GM23338 (cell line): ENCODE results near the gene PEX19. TPM values are rescaled to one million over a fixed set of nuclear protein-coding genes. Genes with fewer than 3 reads are reported as not detected.

Experiments
- NANOG ChIP-seq: IDR thresholded peaks from 2 replicates; pipeline ENCODE4 v1.6.1; 2016; ENCODE audit warnings: antibody characterized with exemption, borderline replicate concordance
- polyA plus RNA-seq: library from polyadenylated mRNA; unstranded; fragments of >200 nt; fragmentation: Nextera tagmentation; extraction: Ambion mirVana; gene quantifications from 2 replicates; pipeline ENCODE4 v1.2.1, GENCODE V29; 2016
- total RNA-seq: library from RNA; depleted of rRNA; stranded (reverse); fragments of >200 nt; shearing (Covaris generic); gene quantifications from 2 replicates; pipeline ENCODE4 v1.2.3, GENCODE V29; 2014
- TF ChIP-seq, protein P1 (sequence below): fragments of 250-450 bp; sonication (Bioruptor Pico); IDR thresholded peaks from 2 replicates; pipeline ENCODE4 v1.5.0; 2020; ENCODE audit warnings: mild to moderate bottlenecking, moderate library complexity
- TF ChIP-seq, protein P2 (sequence below): IDR thresholded peaks from one replicate; pipeline ENCODE4 v1.6.1; 2018; ENCODE audit warnings: antibody characterized with exemption; ENCODE audit not compliant: unreplicated experiment
- TF ChIP-seq, protein P3 (sequence below), 2 experiments: fragments of 200-600 bp in 1 of 2; sonication (generic) in 1 of 2; conservative IDR thresholded peaks; 2 replicates each; pipeline versions ENCODE4 v1.5.1 to v1.6.1; 2016 to 2017; ENCODE audit warnings: antibody characterized with exemption in 2 of 2, low read depth in 2 of 2, mild to moderate bottlenecking in 2 of 2, moderate library complexity in 1 of 2

PEX19 gene
- total and polyA plus RNA-seq, 2 experiments from 2014 or later: 21.8 to 56.7 TPM

DNA sequence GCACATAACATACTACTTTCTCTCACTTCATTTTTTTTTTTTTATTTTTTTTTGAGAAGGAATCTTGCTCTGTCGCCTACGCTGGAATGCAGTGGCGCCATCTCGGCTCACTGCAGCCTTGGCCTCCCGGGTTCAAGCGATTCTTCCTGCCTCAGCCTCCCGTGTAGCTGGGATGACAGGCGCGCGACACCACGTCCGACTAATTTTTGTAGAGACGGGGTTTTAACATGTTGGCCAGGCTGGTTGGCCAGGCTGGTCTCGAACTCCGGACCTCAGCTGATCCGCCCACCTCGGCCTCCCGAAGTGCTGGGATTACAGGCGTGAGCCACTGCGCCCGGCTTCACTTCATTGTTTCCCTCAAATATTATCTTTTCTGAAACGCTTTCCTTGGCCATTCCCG, 573 bp upstream of the PEX19 start (continued):
- TF ChIP-seq, protein P1, sequence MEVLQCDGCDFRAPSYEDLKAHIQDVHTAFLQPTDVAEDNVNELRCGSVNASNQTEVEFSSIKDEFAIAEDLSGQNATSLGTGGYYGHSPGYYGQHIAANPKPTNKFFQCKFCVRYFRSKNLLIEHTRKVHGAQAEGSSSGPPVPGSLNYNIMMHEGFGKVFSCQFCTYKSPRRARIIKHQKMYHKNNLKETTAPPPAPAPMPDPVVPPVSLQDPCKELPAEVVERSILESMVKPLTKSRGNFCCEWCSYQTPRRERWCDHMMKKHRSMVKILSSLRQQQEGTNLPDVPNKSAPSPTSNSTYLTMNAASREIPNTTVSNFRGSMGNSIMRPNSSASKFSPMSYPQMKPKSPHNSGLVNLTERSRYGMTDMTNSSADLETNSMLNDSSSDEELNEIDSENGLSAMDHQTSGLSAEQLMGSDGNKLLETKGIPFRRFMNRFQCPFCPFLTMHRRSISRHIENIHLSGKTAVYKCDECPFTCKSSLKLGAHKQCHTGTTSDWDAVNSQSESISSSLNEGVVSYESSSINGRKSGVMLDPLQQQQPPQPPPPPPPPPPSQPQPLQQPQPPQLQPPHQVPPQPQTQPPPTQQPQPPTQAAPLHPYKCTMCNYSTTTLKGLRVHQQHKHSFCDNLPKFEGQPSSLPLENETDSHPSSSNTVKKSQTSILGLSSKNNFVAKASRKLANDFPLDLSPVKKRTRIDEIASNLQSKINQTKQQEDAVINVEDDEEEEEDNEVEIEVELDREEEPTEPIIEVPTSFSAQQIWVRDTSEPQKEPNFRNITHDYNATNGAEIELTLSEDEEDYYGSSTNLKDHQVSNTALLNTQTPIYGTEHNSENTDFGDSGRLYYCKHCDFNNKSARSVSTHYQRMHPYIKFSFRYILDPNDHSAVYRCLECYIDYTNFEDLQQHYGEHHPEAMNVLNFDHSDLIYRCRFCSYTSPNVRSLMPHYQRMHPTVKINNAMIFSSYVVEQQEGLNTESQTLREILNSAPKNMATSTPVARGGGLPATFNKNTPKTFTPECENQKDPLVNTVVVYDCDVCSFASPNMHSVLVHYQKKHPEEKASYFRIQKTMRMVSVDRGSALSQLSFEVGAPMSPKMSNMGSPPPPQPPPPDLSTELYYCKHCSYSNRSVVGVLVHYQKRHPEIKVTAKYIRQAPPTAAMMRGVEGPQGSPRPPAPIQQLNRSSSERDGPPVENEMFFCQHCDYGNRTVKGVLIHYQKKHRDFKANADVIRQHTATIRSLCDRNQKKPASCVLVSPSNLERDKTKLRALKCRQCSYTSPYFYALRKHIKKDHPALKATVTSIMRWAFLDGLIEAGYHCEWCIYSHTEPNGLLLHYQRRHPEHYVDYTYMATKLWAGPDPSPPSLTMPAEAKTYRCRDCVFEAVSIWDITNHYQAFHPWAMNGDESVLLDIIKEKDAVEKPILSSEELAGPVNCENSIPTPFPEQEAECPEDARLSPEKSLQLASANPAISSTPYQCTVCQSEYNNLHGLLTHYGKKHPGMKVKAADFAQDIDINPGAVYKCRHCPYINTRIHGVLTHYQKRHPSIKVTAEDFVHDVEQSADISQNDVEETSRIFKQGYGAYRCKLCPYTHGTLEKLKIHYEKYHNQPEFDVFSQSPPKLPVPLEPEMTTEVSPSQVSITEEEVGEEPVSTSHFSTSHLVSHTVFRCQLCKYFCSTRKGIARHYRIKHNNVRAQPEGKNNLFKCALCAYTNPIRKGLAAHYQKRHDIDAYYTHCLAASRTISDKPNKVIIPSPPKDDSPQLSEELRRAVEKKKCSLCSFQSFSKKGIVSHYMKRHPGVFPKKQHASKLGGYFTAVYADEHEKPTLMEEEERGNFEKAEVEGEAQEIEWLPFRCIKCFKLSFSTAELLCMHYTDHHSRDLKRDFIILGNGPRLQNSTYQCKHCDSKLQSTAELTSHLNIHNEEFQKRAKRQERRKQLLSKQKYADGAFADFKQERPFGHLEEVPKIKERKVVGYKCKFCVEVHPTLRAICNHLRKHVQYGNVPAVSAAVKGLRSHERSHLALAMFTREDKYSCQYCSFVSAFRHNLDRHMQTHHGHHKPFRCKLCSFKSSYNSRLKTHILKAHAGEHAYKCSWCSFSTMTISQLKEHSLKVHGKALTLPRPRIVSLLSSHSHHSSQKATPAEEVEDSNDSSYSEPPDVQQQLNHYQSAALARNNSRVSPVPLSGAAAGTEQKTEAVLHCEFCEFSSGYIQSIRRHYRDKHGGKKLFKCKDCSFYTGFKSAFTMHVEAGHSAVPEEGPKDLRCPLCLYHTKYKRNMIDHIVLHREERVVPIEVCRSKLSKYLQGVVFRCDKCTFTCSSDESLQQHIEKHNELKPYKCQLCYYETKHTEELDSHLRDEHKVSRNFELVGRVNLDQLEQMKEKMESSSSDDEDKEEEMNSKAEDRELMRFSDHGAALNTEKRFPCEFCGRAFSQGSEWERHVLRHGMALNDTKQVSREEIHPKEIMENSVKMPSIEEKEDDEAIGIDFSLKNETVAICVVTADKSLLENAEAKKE: no peak
- TF ChIP-seq NANOG: no peak
- TF ChIP-seq, protein P2, sequence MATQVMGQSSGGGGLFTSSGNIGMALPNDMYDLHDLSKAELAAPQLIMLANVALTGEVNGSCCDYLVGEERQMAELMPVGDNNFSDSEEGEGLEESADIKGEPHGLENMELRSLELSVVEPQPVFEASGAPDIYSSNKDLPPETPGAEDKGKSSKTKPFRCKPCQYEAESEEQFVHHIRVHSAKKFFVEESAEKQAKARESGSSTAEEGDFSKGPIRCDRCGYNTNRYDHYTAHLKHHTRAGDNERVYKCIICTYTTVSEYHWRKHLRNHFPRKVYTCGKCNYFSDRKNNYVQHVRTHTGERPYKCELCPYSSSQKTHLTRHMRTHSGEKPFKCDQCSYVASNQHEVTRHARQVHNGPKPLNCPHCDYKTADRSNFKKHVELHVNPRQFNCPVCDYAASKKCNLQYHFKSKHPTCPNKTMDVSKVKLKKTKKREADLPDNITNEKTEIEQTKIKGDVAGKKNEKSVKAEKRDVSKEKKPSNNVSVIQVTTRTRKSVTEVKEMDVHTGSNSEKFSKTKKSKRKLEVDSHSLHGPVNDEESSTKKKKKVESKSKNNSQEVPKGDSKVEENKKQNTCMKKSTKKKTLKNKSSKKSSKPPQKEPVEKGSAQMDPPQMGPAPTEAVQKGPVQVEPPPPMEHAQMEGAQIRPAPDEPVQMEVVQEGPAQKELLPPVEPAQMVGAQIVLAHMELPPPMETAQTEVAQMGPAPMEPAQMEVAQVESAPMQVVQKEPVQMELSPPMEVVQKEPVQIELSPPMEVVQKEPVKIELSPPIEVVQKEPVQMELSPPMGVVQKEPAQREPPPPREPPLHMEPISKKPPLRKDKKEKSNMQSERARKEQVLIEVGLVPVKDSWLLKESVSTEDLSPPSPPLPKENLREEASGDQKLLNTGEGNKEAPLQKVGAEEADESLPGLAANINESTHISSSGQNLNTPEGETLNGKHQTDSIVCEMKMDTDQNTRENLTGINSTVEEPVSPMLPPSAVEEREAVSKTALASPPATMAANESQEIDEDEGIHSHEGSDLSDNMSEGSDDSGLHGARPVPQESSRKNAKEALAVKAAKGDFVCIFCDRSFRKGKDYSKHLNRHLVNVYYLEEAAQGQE: no peak
- TF ChIP-seq, protein P3, sequence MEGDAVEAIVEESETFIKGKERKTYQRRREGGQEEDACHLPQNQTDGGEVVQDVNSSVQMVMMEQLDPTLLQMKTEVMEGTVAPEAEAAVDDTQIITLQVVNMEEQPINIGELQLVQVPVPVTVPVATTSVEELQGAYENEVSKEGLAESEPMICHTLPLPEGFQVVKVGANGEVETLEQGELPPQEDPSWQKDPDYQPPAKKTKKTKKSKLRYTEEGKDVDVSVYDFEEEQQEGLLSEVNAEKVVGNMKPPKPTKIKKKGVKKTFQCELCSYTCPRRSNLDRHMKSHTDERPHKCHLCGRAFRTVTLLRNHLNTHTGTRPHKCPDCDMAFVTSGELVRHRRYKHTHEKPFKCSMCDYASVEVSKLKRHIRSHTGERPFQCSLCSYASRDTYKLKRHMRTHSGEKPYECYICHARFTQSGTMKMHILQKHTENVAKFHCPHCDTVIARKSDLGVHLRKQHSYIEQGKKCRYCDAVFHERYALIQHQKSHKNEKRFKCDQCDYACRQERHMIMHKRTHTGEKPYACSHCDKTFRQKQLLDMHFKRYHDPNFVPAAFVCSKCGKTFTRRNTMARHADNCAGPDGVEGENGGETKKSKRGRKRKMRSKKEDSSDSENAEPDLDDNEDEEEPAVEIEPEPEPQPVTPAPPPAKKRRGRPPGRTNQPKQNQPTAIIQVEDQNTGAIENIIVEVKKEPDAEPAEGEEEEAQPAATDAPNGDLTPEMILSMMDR (conservative IDR thresholded peaks at IDR 0.05; ENCODE audit: low read depth in 2 of 2): no peak
